Panc1 (cell line): ENCODE measurements around the gene CEBPE. TPM values are rescaled to one million over a fixed set of nuclear protein-coding genes. Genes with fewer than 3 reads are reported as not detected.

Experiments
- ATAC-seq: fragments of 200-7000 bp; cut with Tn5 transposase; 2 replicates; pipeline ENCODE4 v1.9.1; 2020; ENCODE audit warnings: mild to moderate bottlenecking, moderate library complexity
- BruUV-seq: library from RNA; stranded (reverse); fragments of 400-500 nt; replicated peaks from 2 replicates; lab custom pipeline; 2021; lab: Mats Ljungman, UMichigan
- CTCF ChIA-PET: fragments of 300-600 bp; sonication (Branson Sonifier 250); formaldehyde crosslinking; loops from one replicate; lab custom pipeline; 2022; ENCODE audit warnings: antibody characterized with exemption; lab: Charles Lee
- POLR2A ChIA-PET: fragments of 300-600 bp; sonication (Branson Sonifier 250); formaldehyde crosslinking; loops from one replicate; lab custom pipeline; 2022; ENCODE audit warnings: antibody characterized with exemption; lab: Charles Lee
- DNase-seq: peaks from one replicate; pipeline ENCODE4 v3.0.0-alpha.2; 2010; ENCODE audit warnings: low read depth, low spot score
- H3K27ac ChIP-seq: 2 replicates; pipeline ENCODE4 v1.5.1; 2011; ENCODE audit warnings: mild to moderate bottlenecking, low read length, inconsistent platforms
- H3K27me3 ChIP-seq: fragments of 200-500 bp; sonication (Bioruptor generic); 2 replicates; pipeline ENCODE4 v1.6.0; 2014; ENCODE audit warnings: low read length, inconsistent platforms; ENCODE audit not compliant: control insufficient read depth, insufficient read depth
- H3K36me3 ChIP-seq: fragments of 200-500 bp; sonication (Bioruptor generic); 2 replicates; pipeline ENCODE4 v1.5.1; 2014; ENCODE audit warnings: inconsistent platforms, mild to moderate bottlenecking, low read length, moderate library complexity; ENCODE audit not compliant: control insufficient read depth, insufficient read depth
- H3K4me1 ChIP-seq: 2 replicates; pipeline ENCODE4 v1.5.1; 2011; ENCODE audit warnings: inconsistent platforms, mild to moderate bottlenecking, low read length, moderate library complexity; ENCODE audit not compliant: control insufficient read depth, insufficient read depth
- H3K4me3 ChIP-seq, 2 experiments: 2 replicates each; pipeline ENCODE4 v1.5.1; 2011 to 2012; ENCODE audit warnings: low read depth in 2 of 2, low read length in 2 of 2, mild to moderate bottlenecking in 2 of 2, inconsistent platforms in 1 of 2, moderate library complexity in 1 of 2
- H3K9me3 ChIP-seq: fragments of 200-500 bp; sonication (Bioruptor generic); 2 replicates; pipeline ENCODE4 v1.5.1; 2014; ENCODE audit warnings: low read depth, mild to moderate bottlenecking, inconsistent platforms, low read length, moderate library complexity; ENCODE audit not compliant: control insufficient read depth, insufficient read depth
- CTCF ChIP-seq: fragments of 450-650 bp; IDR thresholded peaks from 2 replicates; pipeline ENCODE4 v1.5.1; 2017; ENCODE audit warnings: mild to moderate bottlenecking
- POLR2AphosphoS5 ChIP-seq: IDR thresholded peaks from 2 replicates; pipeline ENCODE4 v1.6.1; 2012; ENCODE audit warnings: mild to moderate bottlenecking, low read depth, low read length, moderate library complexity
- REST ChIP-seq, 2 experiments: IDR thresholded peaks; 2 replicates each; pipeline ENCODE4 v1.6.1; 2011 to 2012; ENCODE audit warnings: low read depth in 2 of 2, control low read depth in 1 of 2, low read length in 1 of 2, mild to moderate bottlenecking in 1 of 2, moderate library complexity in 1 of 2; ENCODE audit not compliant: insufficient read depth in 1 of 2
- SIN3A ChIP-seq: IDR thresholded peaks from 2 replicates; pipeline ENCODE4 v1.6.1; 2012; ENCODE audit warnings: low read depth, mild to moderate bottlenecking, low read length, moderate library complexity, borderline replicate concordance; ENCODE audit not compliant: insufficient read depth
- TCF7L2 ChIP-seq: IDR thresholded peaks from 2 replicates; pipeline ENCODE4 v1.6.1; 2011; ENCODE audit warnings: mild to moderate bottlenecking, low read depth, low read length, inconsistent platforms
- in situ Hi-C: cut with HindIII; loops from 2 replicates; pipeline ENCODE4 v1.10.0; 2016; ENCODE audit warnings: low sequenced_read_pairs, low pct_unique_long_range_greater_than_20kb
- intact Hi-C: fragments of 100-400 bp; cut with micrococcal nuclease; formaldehyde crosslinking; loops from one replicate; pipeline ENCODE4 v1.10.0; 2022; ENCODE audit not compliant: unreplicated experiment
- total RNA-seq: library from RNA; stranded (reverse); gene quantifications from one replicate; pipeline ENCODE4 v1.2.1, GENCODE V29; 2021; ENCODE audit not compliant: unreplicated experiment

CEBPE gene
- total RNA-seq, 1 experiment from 2014 or later = not detected

GRCh38 chr14:23149745-23150144 lies 30.7 kb upstream of the CEBPE start:
- H3K27me3 ChIP-seq = no peaks in the 10 kb centered on the region
- no peaks in the 10 kb centered on the region for H3K9me3 ChIP-seq
- ChIA-PET CTCF (no interaction called here), POLR2A (no interaction called here)
- H3K36me3 ChIP-seq = no peaks in the 10 kb centered on the region
- ATAC-seq = no peak
- intact Hi-C loops (no loop called here), in situ Hi-C loops (no loop called here)
- no peak overlapping the region for H3K27ac ChIP-seq
- no TSS peak for BruUV-seq
- TF ChIP-seq REST (IDR thresholded peaks at IDR 0.05; ENCODE audit: insufficient read depth in 1 of 2, low read depth in 2 of 2, low read length in 1 of 2) (no peak), TCF7L2 (no peak)
- DNase-seq = no peak
- no peaks in the 10 kb centered on the region for H3K4me1 ChIP-seq
- no peak overlapping the region for H3K4me3 ChIP-seq

GRCh38 chr14:23148591-23149249 lies 29.7 kb upstream of the CEBPE start:
- no TSS peak for BruUV-seq
- Histone ChIP-seq H3K27ac (no peak overlapping the region), H3K36me3 (no peaks in the 10 kb centered on the region), H3K27me3 (no peaks in the 10 kb centered on the region; the same call in 1 of the 2 replicates), H3K4me3 (no peak overlapping the region), H3K9me3 (no peaks in the 10 kb centered on the region), H3K4me1 (no peaks in the 10 kb centered on the region)
- CTCF ChIA-PET = no interaction called here
- ATAC-seq = no peak
- POLR2A ChIA-PET = interaction anchor here (0.6 kb wide), 1 partner anchor 31 kb away, joined by 4 read pairs; no protein-coding TSS in a partner anchor
- no peak for DNase-seq
- intact Hi-C loops (no loop called here), in situ Hi-C loops (no loop called here)
- no peak for TF ChIP-seq REST (IDR thresholded peaks at IDR 0.05; ENCODE audit: insufficient read depth in 1 of 2, low read depth in 2 of 2, low read length in 1 of 2)
- no peak for TF ChIP-seq TCF7L2

- DNase-seq (no peak), ATAC-seq (no peak)
- Histone ChIP-seq H3K27ac (no peak overlapping the region), H3K27me3 (no peaks in the 10 kb centered on the region; the same call in 1 of the 2 replicates), H3K36me3 (no peaks in the 10 kb centered on the region), H3K4me3 (no peak overlapping the region), H3K4me1 (no peaks in the 10 kb centered on the region), H3K9me3 (no peaks in the 10 kb centered on the region)
- BruUV-seq = no TSS peak
- intact Hi-C loops (no loop called here), in situ Hi-C loops (no loop called here)
- POLR2A ChIA-PET = no interaction called here
- no peak for TF ChIP-seq SIN3A
- no peak for TF ChIP-seq CTCF
- TF ChIP-seq POLR2AphosphoS5 = no peak
- no peak for TF ChIP-seq TCF7L2
- TF ChIP-seq REST (IDR thresholded peaks at IDR 0.05; ENCODE audit: insufficient read depth in 1 of 2, low read depth in 2 of 2, low read length in 1 of 2) = no peak
- CTCF ChIA-PET = no interaction called here
Observed at GRCh38 chr14:23147676-23148075, 28.6 kb upstream of the CEBPE start.
